NCI-H2196 (cell line): ENCODE results near the gene USP46.

Source experiments
- DNase-seq: peaks from one replicate; lab custom pipeline; 2025; ENCODE audit not compliant: unreplicated experiment; lab: John Stamatoyannopoulos, UW

Gene USP46

GRCh38 chr4:52659001-52659721 lies at the start of gene USP46:
Gene USP46 (minus strand): TSS chr4:52659301. CDS start chr4:52659150, 151 bp downstream.
- DNase-seq: peak; percentile 65

DNA sequence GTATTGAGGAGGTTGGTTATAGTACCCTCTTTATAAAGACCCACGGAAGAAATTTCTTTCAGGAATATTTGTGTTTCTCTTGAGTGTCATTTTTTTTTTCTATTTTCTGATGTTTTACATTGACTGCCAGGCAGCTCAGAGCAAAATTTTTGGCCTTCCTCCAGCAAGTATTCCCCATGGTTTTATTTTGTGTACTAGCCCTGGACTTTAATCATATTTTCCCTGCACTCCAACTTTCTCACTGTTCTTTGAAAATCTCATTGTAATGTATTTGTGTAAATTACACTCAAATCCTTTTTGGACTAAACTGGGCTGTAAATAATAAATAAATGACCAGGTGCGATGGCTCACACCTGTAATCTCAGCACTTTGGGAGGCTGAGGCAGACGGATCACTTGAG lies 45.6 kb upstream of the USP46 start:
- no peak for DNase-seq

- no peak for DNase-seq
These were observed 45.0 kb upstream of the USP46 start for GRCh38 chr4:52704133-52704532.

DNA sequence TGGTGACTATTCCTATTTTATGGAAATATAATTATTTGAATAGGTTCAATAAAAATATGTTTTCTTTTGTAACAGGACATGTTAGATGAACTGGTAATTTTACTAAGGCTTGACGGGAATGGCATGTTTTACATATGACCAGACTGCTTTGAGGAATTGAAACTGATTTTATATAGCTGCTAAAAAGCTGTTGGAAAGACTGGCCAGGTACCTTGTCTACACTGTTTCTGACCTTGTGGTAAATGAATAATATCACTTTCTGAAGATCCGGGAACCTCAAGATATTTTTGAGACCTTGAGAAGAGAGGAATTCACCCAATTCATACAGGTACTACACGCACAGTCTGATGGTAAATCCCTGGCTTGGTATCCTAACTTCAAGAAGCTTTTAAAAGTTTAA lies 42.1 kb upstream of the USP46 start:
- no peak for DNase-seq

DNA sequence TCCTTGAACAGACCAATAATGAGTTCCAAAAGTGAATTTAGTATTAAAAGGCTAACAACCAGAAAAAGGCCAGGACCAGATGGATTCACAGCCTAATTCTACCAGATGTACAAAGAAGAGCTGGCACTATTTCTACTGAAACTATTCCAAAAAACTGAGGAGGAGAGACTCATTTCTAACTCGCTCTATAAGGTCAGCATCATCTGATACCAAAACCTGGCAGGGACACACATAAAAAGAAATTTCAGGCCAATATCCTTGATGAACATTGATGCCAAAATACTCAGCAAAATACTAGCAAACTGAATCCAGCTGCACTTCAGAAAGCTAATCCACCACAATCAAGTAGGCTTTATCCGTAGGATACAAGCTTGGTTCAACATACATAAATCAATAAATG lies 35.8 kb upstream of the USP46 start:
- no peak for DNase-seq

- no peak for DNase-seq
These were observed 34.4 kb upstream of the USP46 start for GRCh38 chr4:52693492-52693891.

- no peak for DNase-seq
These were observed 30.0 kb upstream of the USP46 start for GRCh38 chr4:52689096-52689495.

- DNase-seq: no peak
These were observed 28.6 kb upstream of the USP46 start for GRCh38 chr4:52687696-52688095.

DNA sequence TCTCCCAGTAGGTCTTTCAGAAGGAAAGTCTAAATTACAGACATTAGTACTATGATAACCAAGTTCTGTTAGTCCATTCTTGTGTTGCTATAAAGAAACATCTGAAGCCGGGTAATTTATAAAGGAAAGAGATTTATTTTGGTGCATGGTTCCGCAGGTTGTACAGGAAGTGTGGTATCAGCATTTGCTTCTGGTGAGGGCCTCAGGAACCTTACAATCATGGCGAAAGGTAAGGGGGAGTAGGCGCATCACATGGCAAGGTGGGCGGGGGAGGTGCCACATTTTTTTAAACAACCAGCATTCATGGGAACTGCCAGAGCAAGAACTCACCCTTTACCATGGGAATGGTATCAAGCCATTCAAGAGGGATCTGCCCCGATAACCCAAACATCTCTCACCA lies 26.2 kb upstream of the USP46 start:
- no peak for DNase-seq

GRCh38 chr4:52684896-52685295 lies 25.8 kb upstream of the USP46 start:
- no peak for DNase-seq

DNA sequence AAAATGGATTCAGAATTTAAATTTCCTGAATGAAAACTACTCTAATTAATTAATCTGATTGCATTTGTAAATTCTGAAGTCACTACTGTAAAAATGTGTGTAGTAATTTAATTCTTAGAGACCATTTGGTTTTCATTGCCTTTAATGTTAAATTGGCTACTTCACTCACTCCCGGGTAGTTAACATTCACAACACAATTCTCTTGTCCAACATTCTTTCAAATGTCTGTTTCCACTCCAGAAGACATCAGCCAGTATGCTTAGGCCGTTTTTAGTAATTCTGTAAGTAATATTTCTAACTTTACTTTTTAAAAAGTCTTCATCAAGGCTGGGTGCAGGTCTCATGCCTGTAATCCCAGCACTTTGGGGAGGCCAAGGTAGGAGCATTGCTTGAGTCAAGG lies 21.3 kb upstream of the USP46 start:
- no peak for DNase-seq

GRCh38 chr4:52676536-52676935 lies 17.4 kb upstream of the USP46 start:
- DNase-seq: no peak

- DNase-seq: no peak
These were observed 16.0 kb upstream of the USP46 start for GRCh38 chr4:52675111-52675510.

DNA sequence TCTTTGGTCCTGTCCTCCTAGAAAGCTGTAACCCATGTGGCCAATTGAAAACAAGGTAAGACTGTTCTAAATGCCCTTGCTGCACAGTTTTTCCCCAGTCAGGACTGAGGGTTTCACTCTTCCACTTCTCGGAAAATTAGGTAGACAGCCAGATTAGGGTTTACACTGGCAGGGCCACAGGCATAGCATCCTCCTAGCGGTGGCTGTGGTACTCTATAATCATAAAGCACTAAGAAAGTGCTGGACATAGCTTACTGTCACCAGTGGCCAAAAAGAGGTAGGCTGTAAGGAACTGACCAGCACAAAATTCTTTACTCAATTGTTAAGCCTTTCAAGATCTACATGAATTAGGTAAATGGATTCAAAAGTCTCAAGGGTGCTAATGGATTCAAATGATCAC lies 11.6 kb upstream of the USP46 start:
- no peak for DNase-seq

GRCh38 chr4:52670121-52670520 lies 11.0 kb upstream of the USP46 start:
- DNase-seq: no peak

DNA sequence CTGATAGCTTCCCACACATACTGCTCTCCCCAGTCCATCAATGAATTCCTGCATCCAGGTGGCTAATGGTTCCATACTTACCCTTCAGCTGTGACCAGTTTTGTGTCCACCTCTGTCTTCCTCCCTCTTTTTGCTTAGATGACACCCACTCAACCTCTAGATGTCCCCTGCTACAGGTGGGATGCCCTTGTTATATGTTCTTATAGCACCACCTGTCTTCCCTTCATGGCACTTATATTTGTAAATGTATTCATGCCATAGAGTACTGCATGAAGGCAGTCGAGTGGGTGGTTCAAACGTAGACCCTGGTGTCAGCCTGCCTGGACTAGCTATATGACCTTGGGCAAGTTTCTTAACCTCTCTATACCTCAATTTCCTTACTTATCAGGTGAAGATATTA lies 6.5 kb upstream of the USP46 start:
- no peak for DNase-seq

DNA sequence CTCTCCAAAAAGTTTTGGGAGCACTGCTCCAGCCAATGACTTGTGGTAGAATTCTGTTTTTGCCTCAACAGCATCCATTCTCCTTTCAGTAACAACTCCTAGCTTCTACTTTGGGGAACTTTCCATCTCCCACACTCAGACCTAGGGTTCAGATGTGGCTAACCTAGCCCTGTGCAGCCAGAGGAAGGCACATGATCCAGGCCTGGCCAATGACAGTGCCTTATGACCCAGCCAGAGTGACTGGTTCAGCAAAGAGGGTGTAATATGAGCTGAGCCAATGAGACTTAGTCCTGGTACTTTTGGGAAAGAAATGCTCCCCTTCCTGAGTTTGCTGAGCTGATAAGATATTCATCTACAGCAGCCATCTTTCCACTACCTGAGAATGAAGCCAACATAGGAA lies 5.4 kb upstream of the USP46 start:
- no peak for DNase-seq

GRCh38 chr4:52661966-52662690 lies 3.0 kb upstream of the USP46 start:
- DNase-seq: no peak

- DNase-seq: no peak
These were observed 1.5 kb upstream of the USP46 start for GRCh38 chr4:52660643-52661042.

- no peak for DNase-seq
These were observed 691 bp upstream of the USP46 start for GRCh38 chr4:52659722-52660261.

DNA sequence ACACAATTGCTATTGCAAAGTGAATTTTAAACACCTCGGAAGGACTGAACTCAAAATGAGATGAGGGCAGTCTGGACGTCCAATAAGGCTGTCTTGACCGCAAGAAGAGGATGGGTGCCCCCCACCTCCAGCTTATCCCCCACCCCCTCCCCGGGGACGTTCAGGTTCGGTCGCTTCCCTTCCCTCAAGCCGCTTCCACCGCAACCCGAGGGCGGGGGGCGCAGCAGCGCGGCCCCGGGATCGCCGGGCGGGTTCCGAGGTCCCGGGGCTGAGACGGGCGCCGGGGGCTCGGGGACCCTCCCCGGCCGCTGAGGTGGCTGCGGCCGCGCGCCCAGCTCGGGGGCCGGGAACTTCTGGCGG lies 480 bp downstream of the USP46 start:
- DNase-seq: no peak
